Ureter (tissue), 1 donor: Measurements from ENCODE around the gene ENPP7. TPM values are rescaled to one million over a fixed set of nuclear protein-coding genes. Genes with fewer than 3 reads are reported as not detected.
A peak's percentile ranks its signal among the peaks of the same experiment; 100 is the strongest.

ENCODE experiments used
- DNase-seq: peaks from one replicate; pipeline ENCODE4 v3.0.0-alpha.2; 2020; ENCODE audit warnings: low spot score
- total RNA-seq: library from RNA; stranded (reverse); gene quantifications from one replicate; pipeline ENCODE4 v1.2.4, GENCODE V29; 2023
- donor health status: DM: yes; HTN: yes; CAD: no.

The ENPP7 gene, protein sequence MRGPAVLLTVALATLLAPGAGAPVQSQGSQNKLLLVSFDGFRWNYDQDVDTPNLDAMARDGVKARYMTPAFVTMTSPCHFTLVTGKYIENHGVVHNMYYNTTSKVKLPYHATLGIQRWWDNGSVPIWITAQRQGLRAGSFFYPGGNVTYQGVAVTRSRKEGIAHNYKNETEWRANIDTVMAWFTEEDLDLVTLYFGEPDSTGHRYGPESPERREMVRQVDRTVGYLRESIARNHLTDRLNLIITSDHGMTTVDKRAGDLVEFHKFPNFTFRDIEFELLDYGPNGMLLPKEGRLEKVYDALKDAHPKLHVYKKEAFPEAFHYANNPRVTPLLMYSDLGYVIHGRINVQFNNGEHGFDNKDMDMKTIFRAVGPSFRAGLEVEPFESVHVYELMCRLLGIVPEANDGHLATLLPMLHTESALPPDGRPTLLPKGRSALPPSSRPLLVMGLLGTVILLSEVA
- 0.18 TPM for total RNA-seq

DNA sequence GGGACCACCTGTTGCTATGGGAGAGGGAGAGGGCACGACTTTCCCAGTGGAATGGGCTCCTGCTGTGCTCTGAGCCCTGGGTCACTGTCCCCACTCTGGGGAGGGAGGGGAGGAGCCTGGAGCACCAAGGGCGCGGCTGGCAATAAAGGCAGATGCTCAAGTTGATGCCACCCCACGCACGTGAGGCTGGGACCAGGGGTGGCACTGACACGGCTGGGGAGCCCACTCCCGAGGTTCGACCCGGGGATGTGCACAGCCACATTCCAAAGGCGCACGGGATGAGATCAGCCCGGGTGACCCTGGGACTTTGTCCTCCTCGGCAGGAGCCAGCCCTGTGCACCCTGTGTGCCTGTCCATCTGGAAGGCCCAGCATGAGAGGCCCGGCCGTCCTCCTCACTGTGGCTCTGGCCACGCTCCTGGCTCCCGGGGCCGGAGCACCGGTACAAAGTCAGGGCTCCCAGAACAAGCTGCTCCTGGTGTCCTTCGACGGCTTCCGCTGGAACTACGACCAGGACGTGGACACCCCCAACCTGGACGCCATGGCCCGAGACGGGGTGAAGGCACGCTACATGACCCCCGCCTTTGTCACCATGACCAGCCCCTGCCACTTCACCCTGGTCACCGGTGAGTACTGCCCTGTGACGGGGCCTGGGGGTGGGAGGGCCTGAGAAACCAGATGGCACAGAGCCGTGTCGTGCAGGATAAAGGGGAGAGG, at the start of gene ENPP7:
Gene ENPP7 (plus strand): TSS at position 175 of the 715 bp plus-strand sequence. CDS start 197 bp downstream, at position 372.
- DNase-seq = no peak

- DNase-seq = no peak
Observed at GRCh38 chr17:79681101-79681621, 49.6 kb upstream of the ENPP7 start.

DNA sequence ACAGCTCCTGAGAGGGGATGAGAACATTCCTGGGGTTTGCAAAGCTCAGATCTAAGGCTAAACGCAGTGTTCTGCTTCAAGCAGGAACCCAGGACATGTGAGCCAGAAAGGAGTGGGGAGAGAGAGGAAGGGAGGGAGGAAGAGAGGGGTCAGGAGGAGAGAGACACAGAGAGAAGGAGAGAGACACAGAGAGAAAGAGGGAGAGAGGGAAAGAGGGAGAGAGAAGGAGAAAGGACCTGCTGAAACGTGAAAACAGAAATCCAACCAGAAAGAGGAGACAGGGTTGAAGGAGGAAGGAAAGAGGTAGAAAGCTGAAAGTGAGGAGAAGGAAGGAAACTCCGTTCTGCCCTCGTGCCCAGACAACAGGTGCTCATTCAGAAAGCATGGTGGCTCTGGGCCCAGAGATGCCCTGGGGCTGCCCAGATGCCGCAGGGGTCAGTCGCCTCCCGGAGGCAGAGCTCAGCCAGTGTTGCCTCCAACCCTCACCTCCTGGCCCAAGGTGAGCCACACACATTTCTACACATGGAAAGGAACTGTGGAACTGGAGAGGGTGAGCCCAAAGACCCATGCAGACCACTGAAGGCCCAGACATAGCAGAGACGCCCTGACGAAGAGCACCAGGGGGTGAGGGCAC, 49.0 kb upstream of the ENPP7 start:
- no peak for DNase-seq

DNA sequence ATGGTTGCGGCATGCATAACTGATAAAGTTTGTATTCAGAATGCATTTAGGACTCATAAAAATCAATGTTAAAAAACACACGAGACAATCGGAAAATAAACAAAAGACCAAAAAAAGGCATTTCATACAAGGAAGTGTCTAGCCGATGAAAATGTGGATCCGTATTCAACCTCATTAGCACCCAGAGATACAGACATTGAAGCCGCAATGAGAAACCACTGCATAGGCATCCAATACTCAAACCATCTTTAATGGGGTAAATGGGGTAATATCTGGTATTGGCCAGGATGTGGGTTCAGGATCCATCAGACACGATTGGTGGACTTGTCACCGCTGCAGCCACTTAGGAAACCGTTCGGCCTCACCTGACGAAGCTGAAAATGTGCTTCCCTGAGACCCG, 47.4 kb upstream of the ENPP7 start:
- DNase-seq = no peak

DNA sequence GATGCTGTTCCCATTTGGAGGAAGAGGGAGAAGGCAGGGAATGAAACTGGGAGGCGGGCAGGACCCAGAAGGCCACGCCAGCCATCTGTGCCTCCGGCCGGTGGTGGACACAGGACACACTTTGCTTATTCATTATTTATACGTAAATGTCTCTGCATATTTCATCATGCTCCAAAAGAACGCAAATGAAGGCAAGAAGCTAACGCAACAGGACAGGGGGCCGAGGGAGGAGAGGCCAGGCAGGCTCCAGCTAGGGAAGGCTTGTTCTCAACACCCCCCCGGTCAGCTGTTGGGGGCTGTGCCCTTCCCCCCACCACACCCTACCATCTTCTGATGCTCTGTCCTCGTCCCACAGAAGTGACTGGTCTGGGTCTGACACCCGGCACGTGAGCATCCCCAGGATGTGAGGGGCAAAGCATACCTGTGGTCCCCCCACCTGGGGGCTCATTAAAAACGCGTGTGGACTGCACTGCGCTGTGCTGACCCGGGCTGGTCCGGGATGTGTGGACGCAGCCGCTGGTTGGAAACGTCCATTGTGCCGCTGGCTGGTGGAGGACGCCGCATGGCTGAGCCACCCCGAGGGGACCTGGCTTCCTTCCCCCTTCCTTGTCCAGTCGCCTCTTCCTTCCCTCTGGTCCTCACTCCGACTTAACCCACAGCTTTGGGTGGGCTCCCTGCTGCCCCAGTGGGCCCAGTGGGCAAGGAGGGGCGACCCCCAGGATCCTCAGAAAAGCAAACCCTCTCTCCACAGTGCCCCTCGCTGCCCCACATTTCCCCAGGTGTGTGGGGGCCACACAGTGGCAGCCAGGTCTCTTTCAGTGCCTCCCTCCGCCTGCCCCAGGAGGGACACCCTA, 46.4 kb upstream of the ENPP7 start:
- no peak for DNase-seq

DNA sequence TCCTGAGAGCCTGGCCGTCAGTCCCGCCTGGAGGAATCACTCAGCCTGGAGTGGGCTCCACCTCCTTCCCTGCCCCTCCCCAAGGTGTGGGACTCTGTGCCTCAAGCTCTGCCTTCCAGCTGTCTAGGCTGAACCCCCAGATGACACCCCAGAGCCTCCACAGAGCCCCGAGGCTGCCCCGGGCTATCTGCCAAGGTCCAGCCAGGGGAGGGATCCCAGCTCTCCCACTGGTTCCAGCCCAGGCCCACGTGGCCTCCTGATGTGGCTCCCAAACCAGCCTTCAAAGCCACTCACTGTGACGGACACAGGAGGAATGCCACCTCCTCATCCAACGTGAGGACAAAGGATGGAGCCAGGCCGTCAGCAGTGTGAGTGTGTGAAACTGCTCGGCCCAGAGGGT, 45.6 kb upstream of the ENPP7 start:
- no peak for DNase-seq

DNA sequence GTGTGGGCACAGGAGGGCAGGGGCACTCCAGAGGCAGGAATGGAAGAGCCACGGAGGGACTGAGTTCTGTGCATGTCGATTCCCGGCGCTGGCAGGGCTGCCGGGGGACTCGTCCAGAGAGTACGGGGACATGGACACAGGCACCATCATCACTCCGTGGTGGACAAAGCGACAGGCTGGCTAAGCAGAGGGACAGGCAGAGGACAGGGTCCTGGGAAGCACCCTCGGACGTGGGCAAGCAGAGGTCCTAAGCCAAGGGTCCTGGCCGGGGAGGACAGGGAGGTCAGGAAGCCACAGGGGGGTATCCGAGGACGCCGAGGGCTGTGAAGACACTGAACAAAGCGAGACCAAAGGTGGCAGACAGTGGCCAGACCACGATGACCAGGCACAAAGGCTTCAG, 44.3 kb upstream of the ENPP7 start:
- no peak for DNase-seq

GRCh38 chr17:79690466-79690865, 40.3 kb upstream of the ENPP7 start:
- no peak for DNase-seq

- DNase-seq = no peak
Observed at GRCh38 chr17:79690988-79691836, 39.5 kb upstream of the ENPP7 start.

- DNase-seq = peak; percentile 75
Observed at GRCh38 chr17:79691931-79692330, 38.8 kb upstream of the ENPP7 start.

DNA sequence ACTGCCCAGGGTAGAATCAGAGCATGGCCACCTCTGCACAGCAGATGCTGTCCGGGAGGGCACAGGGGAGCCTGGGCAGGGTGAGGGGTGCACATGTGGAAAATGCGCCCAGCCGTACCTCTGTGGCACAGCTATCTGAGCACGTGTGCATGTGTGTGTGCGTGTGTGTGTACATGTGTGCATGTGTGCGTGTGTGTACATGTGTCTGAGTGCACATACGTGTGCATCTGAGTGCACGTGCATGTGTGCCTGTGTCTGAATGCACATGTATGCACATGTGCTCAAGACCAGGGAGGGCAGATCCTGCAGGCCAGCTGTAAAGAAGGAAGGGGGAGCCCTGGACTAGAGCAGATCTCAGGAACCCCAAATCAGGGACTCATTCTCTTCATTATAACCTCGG, 37.3 kb upstream of the ENPP7 start:
- no peak for DNase-seq

DNA sequence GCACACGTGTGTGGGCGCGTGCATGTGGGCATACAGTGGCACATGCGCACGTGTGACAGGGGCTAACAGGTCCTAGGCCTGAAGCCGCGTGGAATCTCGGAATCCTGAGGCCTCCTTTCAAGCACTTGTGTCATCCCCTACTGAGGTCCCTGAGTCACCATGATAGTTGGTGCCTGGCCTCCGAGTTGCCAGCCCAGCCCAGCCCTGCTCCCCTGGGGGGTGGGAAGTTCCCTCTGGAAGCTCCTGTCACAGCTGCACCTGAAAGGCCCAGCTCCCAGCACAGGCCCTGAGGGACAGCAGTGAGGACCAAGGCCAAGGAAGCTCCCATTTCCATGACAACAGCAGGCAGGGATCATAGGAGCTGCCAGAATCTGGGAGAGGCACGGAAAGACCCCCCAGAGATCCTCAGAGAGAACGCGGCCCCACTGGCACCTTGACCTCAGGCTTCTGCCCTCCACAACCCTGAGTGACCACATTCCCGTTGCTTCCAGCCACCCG, 35.4 kb upstream of the ENPP7 start:
- no peak for DNase-seq

GRCh38 chr17:79695797-79696609, 34.7 kb upstream of the ENPP7 start:
- DNase-seq = peak; percentile 67

DNA sequence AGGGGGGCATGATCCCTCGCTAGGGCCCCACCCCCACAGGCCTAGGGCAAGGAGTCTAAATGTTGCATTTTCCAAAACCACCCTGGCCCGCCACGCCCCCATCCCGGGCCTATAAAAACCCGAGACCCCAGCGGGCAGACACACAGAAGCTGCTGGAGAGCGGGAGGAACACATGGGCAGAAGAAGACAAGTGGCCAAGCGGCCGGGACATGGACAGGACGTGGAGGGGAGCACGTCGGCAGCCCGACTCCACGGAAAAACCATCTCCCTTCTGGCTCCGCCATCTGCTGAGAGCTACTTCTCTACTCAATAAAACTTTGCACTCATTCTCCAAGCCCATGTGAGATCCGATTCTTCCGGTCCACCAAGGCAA, 34.1 kb upstream of the ENPP7 start:
- no peak for DNase-seq

GRCh38 chr17:79698146-79698846, 32.4 kb upstream of the ENPP7 start:
- DNase-seq = no peak

- DNase-seq = no peak
Observed at GRCh38 chr17:79699386-79700036, 31.2 kb upstream of the ENPP7 start.

DNA sequence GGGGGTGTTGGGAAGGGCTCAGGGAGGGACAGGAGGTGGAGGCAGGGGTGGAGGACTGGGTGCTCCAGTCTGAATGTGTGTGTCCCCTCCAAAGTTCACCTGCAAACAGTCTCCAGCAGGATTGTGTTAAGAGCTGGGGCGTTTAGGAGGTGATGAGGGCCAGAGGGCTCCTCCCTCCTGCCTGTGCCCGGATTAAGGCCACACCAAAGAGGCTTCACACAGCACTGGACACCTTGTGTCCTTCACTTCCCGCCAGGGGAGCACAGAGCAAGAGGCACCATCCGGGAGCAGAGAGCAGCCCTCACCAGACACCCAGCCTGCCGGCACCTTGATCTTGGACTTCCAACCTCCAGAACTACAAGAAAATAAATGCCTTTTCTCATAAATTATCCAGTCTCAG, 30.2 kb upstream of the ENPP7 start:
- no peak for DNase-seq

DNA sequence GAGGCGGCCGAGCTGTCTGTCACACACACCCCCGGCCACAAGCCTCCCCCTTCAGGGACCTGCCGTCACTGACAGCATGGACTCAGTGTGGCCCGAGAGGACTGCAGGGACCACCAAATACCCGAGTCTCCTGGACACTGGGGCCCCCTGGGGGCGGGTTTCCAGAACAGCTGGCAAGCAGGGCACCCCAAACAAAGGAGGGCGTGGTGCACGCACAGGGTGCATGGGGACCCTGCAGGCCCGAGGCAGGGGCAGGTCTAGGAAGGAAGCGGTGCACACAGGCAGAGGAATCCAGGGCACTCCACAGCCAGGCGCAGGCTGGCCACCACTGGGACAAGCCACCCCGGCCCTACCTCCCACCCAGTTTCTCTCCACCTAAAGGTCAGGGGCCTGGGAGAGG, 28.7 kb upstream of the ENPP7 start:
- DNase-seq = no peak
